ENCODE results near the gene TTC8. TPM values are rescaled to one million over a fixed set of nuclear protein-coding genes. Genes with fewer than 3 reads are reported as not detected.
A peak's percentile ranks its signal among the peaks of the same experiment; 100 is the strongest.

TTC8 gene
- total and polyA plus RNA-seq, 9 donors, result 40.3 to 98.1 (median 66.4) TPM

DNA sequence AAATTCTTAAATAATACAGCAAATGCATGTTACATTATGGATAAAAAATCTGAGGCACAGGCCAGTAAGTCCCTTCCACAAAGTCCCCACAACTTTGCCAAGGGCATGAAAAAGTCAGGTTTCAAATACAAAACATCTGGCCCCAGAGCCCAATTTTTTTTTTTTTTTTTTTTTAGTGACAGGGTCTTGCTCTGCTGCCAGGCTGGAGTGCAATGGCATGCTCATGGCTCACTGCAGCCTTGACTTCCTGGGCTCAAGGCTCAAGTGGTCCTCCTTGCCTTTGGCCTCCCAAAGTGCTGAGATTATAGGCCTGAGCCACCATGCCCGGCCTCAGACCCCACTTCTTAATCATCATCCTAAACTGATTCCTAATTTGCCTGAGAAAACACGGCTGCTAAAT, 3.1 kb upstream of the TTC8 start:
- intact Hi-C loops (cut with DNase I), result no loop called here
- WGBS, 3 donors, result 49 to 72% (median 51%) methylated on average over 2 of the region's 2 CpGs
- Histone ChIP-seq H3K27ac (peak overlapping the region in 1 of 2 donors; percentile 45), H3K4me3 (no peak overlapping the region), H3K9me3 (no peaks in the 10 kb centered on the region), H3K36me3 (no peaks in the 10 kb centered on the region), H3K4me1 (ENCODE audit: insufficient read depth) (peaks cover 15% of the 10 kb centered on the region), H3K27me3 (no peaks in the 10 kb centered on the region)
- DNase-seq, result no peak
- TF ChIP-seq POLR2A (IDR thresholded peaks at IDR 0.05) (no peak), EP300 (IDR thresholded peaks at IDR 0.05) (no peak)
- TF ChIP-seq, protein P1, sequence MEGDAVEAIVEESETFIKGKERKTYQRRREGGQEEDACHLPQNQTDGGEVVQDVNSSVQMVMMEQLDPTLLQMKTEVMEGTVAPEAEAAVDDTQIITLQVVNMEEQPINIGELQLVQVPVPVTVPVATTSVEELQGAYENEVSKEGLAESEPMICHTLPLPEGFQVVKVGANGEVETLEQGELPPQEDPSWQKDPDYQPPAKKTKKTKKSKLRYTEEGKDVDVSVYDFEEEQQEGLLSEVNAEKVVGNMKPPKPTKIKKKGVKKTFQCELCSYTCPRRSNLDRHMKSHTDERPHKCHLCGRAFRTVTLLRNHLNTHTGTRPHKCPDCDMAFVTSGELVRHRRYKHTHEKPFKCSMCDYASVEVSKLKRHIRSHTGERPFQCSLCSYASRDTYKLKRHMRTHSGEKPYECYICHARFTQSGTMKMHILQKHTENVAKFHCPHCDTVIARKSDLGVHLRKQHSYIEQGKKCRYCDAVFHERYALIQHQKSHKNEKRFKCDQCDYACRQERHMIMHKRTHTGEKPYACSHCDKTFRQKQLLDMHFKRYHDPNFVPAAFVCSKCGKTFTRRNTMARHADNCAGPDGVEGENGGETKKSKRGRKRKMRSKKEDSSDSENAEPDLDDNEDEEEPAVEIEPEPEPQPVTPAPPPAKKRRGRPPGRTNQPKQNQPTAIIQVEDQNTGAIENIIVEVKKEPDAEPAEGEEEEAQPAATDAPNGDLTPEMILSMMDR (IDR thresholded peaks at IDR 0.05), result no peak

DNA sequence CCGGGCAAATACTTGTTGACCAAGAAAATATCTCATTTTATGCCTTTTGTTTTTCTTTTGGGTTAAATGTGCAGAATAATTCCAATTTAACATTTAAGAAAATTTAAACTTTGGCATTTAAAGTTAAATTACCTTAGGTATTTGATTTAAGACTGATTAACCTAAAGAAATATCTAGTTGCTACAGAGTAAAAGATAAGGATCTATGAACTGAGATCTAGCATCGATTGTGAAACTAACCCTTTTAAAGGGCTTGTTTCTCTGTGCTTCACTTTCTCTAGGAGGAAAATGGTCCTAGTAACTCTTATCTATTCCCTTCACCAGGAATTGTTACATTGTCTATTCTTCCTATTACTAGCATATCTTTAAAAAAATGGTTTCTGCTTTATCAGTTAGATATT, 2.6 kb upstream of the TTC8 start:
- H3K4me1 ChIP-seq (ENCODE audit: insufficient read depth), result peaks cover 15% of the 10 kb centered on the region
- no peak for DNase-seq
- no peak for TF ChIP-seq POLR2A (IDR thresholded peaks at IDR 0.05)
- no peak for TF ChIP-seq EP300 (IDR thresholded peaks at IDR 0.05)
- TF ChIP-seq, protein P1 (IDR thresholded peaks at IDR 0.05), result no peak
- no peaks in the 10 kb centered on the region for H3K9me3 ChIP-seq
- H3K27me3 ChIP-seq, result no peaks in the 10 kb centered on the region
- no peak overlapping the region for H3K4me3 ChIP-seq
- 31 to 59% (median 37%) methylated on average over 2 of the region's 2 CpGs for WGBS, 3 donors
- intact Hi-C loops (cut with DNase I), result no loop called here
- H3K27ac ChIP-seq, result peak overlapping the region in 1 of 2 donors; percentile 45
- no peaks in the 10 kb centered on the region for H3K36me3 ChIP-seq

DNA sequence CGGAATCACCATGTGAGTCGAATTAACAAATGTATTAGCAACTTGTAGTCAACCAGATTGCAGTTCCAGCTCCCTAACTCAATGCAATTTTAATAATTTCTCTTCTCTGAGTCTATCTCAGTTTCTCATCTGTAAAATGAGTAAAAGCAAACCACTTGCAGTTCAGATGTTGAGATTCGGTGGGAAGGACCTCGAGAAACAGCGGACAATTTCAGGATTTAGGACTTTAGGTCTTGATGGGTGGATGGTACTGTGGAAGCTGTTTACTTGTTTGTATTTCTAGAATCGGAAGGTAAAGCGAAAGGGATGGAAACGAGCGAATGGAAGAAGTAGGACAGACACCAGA, 510 bp upstream of the TTC8 start:
- DNase-seq, result no peak
- no peaks in the 10 kb centered on the region for H3K36me3 ChIP-seq
- WGBS, 3 donors, result 3 to 7% (median 6%) methylated on average over 9 of the region's 9 CpGs
- H3K4me3 ChIP-seq, result peak overlapping the region; percentile 69
- H3K27me3 ChIP-seq, result no peaks in the 10 kb centered on the region
- TF ChIP-seq, protein P1 (IDR thresholded peaks at IDR 0.05), result no peak
- H3K27ac ChIP-seq, result peak overlapping the region; percentile 76 to 87
- intact Hi-C loops (cut with DNase I), result no loop called here
- H3K9me3 ChIP-seq, result no peaks in the 10 kb centered on the region
- H3K4me1 ChIP-seq (ENCODE audit: insufficient read depth), result peaks cover 14% of the 10 kb centered on the region

DNA sequence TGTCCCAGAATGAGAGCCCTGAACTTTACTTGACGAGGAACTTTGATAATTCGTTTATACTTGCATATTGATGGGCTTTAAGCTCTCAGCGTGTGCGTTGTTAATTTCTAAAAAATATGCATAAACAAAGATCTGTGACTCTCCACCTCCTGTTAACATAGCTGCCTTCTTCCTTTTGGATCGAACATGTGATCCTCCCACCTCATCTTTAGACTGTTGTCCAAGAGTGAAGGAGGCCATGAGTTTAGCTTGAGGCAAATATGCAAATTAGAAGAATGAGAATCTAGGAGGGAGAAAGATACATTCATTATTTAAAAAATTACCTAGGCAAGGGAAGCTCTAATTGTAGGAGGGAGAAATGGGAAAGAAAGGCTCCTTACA, 617 bp downstream of the TTC8 start:
- Histone ChIP-seq H3K4me1 (ENCODE audit: insufficient read depth) (peaks cover 16% of the 10 kb centered on the region), H3K4me3 (peak overlapping the region; percentile 69), H3K27ac (peak overlapping the region in 1 of 2 donors; percentile 87), H3K27me3 (no peaks in the 10 kb centered on the region), H3K9me3 (no peaks in the 10 kb centered on the region), H3K36me3 (no peaks in the 10 kb centered on the region)
- TF ChIP-seq EP300 (IDR thresholded peaks at IDR 0.05), result no peak
- TF ChIP-seq, protein P1 (IDR thresholded peaks at IDR 0.05), result no peak
- no peak for TF ChIP-seq POLR2A (IDR thresholded peaks at IDR 0.05)
- intact Hi-C loops (cut with DNase I), result no loop called here
- WGBS, 3 donors, result 1 to 4% (median 1%) methylated on average over 5 of the region's 5 CpGs
- DNase-seq, result no peak

DNA sequence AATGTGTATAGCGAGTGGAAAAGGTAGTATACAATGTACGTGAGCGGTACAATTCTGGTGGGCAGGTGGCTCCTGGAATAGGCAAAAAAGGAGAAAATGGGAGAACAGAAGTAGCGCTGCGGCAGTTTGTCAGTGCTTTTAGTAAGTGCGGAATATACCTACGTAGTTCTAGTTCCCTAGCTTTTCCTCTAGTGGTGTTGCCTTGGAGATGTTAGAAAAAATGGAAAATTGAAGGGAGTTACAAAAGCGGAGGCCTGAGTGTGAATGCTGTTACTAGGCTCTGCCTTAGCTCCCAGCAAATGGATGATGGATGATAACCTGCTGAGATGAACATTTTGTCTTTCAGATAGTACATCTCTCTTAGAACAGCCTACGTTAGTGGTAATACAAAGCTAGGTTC, 1.1 kb downstream of the TTC8 start:
- intact Hi-C loops (cut with DNase I), result no loop called here
- Histone ChIP-seq H3K27me3 (no peaks in the 10 kb centered on the region), H3K4me3 (peak overlapping the region; percentile 69), H3K4me1 (ENCODE audit: insufficient read depth) (peaks cover 15% of the 10 kb centered on the region), H3K9me3 (no peaks in the 10 kb centered on the region), H3K27ac (peak overlapping the region in 1 of 2 donors; percentile 87), H3K36me3 (no peaks in the 10 kb centered on the region)
- TF ChIP-seq EP300 (IDR thresholded peaks at IDR 0.05), result no peak
- no peak for TF ChIP-seq POLR2A (IDR thresholded peaks at IDR 0.05)
- TF ChIP-seq, protein P1 (IDR thresholded peaks at IDR 0.05), result no peak
- no peak for DNase-seq
- WGBS, 3 donors, result 45 to 88% (median 46%) methylated on average over 9 of the region's 9 CpGs
